ENCODE results near the gene LILRA6. TPM values are rescaled to one million over a fixed set of nuclear protein-coding genes. Genes with fewer than 3 reads are reported as not detected.
"Not testable (repeated sequence)": the region's sequence is repeated elsewhere in the genome, so short reads cannot be mapped to it uniquely, and the experiment has no call there.

Gene LILRA6
- total RNA-seq, 1 donor from 2014 or later, result not detected

DNA sequence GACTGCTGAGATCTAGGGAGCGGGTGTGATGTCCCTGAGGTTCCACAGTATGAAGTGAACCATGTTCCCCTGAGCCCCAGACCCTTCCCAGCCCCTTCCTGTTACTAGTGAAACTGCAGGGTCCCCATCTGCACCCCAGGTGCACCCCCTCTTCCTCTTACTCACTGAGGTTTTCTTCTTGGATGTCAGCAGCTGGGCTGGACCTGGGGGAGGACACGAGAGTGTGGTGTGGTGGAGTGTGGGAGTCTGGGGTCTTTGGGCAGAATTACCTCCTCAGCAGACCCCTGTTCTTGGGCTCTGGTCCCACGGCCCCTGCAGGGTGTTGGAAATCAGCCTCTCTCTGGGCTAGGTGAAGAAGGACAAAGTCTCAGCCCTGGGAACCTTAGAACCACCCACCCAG is 3.3 kb upstream of the LILRA6 start:
- DNase-seq, result no peak
- Mint-ChIP-seq H3K4me3 (no peak overlapping the region), H3K36me3 (ENCODE audit: low read depth) (no peaks in the 10 kb centered on the region), H3K27ac (no peak overlapping the region), H3K9me3 (no peaks in the 10 kb centered on the region), H3K4me1 (peaks cover 10% of the 10 kb centered on the region), H3K27me3 (peaks cover 15% of the 10 kb centered on the region)
- TF ChIP-seq, protein P1, sequence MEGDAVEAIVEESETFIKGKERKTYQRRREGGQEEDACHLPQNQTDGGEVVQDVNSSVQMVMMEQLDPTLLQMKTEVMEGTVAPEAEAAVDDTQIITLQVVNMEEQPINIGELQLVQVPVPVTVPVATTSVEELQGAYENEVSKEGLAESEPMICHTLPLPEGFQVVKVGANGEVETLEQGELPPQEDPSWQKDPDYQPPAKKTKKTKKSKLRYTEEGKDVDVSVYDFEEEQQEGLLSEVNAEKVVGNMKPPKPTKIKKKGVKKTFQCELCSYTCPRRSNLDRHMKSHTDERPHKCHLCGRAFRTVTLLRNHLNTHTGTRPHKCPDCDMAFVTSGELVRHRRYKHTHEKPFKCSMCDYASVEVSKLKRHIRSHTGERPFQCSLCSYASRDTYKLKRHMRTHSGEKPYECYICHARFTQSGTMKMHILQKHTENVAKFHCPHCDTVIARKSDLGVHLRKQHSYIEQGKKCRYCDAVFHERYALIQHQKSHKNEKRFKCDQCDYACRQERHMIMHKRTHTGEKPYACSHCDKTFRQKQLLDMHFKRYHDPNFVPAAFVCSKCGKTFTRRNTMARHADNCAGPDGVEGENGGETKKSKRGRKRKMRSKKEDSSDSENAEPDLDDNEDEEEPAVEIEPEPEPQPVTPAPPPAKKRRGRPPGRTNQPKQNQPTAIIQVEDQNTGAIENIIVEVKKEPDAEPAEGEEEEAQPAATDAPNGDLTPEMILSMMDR (IDR thresholded peaks at IDR 0.05), result no peak
- no peak for ATAC-seq (ENCODE audit: low read depth)
- ChIA-PET CTCF (no interaction called here), POLR2A (no interaction called here)
- intact Hi-C loops (cut with micrococcal nuclease), result no loop called here

DNA sequence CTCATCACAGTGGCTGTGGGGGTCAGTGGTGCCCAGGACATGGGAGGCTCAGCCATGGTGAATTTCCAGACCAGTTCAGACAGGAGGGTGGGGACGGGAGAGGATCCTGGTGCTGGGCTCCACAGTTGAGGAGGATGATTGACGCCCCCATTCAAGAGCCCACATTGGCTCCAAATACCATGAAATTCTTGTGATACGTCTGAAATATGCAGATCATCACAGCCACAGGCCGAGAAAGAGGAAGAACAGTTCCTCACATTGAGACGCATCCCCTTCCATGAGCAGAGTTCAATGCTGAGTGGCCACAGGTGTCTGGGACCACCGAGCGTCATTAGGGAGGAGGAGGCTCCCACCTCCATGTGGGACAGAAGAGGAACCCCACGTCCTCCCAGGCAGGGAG is 1.2 kb upstream of the LILRA6 start:
- H3K4me3 Mint-ChIP-seq; CTCF ChIA-PET; POLR2A ChIA-PET; H3K9me3 Mint-ChIP-seq; H3K4me1 Mint-ChIP-seq; H3K36me3 Mint-ChIP-seq (ENCODE audit: low read depth); intact Hi-C loops (cut with micrococcal nuclease); DNase-seq; ATAC-seq (ENCODE audit: low read depth); H3K27ac Mint-ChIP-seq: not testable (repeated sequence)
- H3K27me3 Mint-ChIP-seq, result peaks cover 15% of the 10 kb centered on the region

DNA sequence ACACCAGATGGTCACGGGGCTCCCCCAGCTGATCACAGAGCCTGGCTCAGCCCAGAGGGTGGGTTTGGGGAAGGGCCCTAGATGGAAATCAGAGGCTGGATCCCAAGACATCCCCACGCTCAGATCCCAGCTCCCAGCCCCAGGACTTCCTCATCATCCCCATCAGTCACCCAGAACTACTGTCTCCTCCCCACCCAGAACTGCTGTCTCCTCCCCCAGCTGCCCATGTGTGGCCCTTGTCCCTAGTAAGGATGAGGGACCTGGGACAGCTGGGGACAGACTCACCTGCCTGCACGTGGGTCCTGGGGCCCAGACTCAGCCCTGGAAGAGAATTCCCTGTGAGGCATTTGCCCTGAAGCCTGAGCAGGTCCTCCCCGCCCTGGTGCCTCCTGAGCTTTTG is 356 bp downstream of the LILRA6 start:
- DNase-seq; H3K36me3 Mint-ChIP-seq (ENCODE audit: low read depth); POLR2A ChIA-PET; H3K27ac Mint-ChIP-seq; CTCF ChIA-PET; H3K4me1 Mint-ChIP-seq; ATAC-seq (ENCODE audit: low read depth); intact Hi-C loops (cut with micrococcal nuclease); H3K9me3 Mint-ChIP-seq; H3K4me3 Mint-ChIP-seq: not testable (repeated sequence)
- H3K27me3 Mint-ChIP-seq, result peaks cover 17% of the 10 kb centered on the region

DNA sequence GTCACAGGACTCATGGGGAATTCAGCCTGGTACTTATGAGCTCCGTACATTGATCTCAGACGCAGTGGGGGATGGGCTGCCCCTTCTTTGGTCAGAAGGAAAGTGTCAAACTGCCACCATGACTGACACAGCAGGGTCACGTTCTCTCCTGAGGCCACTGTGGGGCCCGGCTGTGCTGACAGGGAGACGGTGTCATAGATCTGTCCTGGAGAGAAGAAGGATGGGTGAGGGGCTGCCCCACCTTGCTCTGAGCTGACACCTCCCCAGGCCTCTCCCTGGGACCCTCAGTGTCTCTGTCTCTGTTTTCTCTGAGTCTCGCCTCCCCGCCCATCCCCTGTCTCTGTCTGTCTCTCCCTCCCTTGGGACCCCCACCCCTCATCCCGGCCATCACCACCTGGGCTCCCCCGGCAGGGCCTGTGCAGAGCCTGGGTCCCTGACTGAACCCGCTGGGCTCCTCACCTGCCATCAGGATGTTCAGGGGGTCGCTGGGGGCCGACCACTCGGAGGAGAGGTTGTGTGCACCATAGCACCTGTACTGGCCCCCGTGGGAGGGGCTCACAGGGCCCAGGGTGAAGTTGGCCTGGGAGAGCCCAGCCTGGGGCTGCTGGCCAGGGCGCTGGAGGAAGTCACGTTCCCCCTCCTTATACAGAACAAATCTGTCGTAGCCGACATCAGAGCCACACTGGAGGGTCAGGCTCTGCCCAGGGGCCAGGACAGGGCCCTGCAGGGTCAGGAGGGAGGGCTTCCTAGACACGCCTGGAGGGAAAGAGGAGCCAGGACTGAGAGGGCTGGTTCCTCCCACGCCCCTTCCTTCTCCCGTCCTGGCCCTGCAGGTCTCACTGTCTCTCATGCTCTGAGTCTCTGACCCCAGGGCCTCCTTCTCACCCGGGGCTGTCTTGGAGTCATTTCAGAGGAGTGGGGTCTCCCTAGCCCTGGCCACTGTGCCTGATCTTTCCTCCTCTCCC is 1.9 kb downstream of the LILRA6 start:
- CTCF ChIA-PET; H3K4me3 Mint-ChIP-seq; POLR2A ChIA-PET; intact Hi-C loops (cut with micrococcal nuclease); ATAC-seq (ENCODE audit: low read depth); H3K36me3 Mint-ChIP-seq (ENCODE audit: low read depth); H3K4me1 Mint-ChIP-seq; DNase-seq; H3K27ac Mint-ChIP-seq; H3K9me3 Mint-ChIP-seq: not testable (repeated sequence)
- H3K27me3 Mint-ChIP-seq, result peaks cover 14% of the 10 kb centered on the region

DNA sequence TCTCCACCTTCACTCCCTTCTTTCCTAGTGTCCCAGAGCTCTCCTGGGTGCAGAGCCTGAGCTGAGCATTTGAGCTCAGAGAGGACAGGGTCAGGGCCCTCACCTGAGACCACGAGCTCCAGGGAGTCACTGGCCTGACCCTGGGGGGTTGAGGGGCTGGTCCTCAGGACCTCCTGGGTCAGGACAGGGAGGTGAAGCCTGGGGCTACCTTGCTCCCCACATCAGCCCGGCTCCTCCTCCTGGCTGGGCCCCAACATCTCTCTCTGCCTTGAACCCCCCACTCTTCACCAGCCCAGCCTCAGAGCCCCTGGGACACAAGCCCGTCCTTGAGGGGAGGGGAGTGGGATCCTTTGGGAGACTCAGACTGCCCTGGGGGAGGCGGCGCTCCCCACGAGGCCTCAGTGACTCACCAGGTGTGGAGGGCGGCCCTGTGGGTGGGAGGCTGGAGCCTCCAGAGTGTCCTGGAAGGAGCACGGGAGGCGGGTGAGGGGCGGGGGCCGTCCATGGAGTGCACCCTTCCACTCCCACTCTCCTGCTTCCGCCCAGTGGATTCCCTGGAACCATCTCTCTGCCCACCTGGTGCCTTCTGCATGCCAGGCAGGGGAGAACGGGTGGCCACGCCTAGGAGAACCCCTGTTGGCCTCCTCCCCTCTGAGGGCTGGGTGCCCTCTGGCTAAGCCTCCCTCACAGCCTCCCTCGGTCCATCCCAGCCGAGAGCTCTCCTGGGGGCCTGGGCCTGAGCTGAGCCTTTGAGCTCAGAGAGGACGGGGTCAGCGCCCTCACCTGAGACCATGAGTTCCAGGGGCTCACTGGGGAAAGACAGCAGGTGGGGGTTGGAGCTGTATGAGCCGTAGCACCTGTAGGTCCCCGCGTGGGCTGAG is 2.9 kb downstream of the LILRA6 start:
- DNase-seq; CTCF ChIA-PET; H3K4me3 Mint-ChIP-seq; H3K9me3 Mint-ChIP-seq; H3K4me1 Mint-ChIP-seq; H3K27ac Mint-ChIP-seq; ATAC-seq (ENCODE audit: low read depth); H3K36me3 Mint-ChIP-seq (ENCODE audit: low read depth): not testable (repeated sequence)
- POLR2A ChIA-PET, result interaction anchor here (0.6 kb wide), 1 partner anchor 711 kb away, joined by 4 read pairs; no protein-coding TSS in a partner anchor
- intact Hi-C loops (cut with micrococcal nuclease), result loop anchor here (10.0 kb wide), 1 partner anchor 1045 kb away; the partner anchor contains the start of gene ZNF665
- peaks cover 15% of the 10 kb centered on the region for H3K27me3 Mint-ChIP-seq

DNA sequence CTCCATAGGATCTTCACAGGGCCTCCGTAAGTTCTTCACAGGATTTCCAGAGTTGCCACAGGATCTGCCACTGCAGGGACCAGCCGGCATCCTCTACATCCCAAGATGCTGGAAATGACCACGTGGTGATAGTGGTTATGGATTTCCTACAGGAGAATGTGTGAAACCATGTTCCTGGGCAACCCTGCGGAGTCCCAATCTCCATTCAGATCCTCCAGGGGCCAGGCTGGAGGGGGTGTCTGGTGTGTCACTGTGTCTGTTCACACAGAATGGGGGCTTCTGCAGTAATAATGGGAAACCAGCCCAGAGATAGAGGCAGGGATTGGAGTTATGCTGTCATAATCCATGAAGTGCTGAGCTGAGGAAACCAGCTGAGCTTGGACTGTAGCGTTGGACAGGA is 8.6 kb downstream of the LILRA6 start:
- intact Hi-C loops (cut with micrococcal nuclease), result loop anchor here (10.0 kb wide), 1 partner anchor 1039 kb away; the partner anchor contains the start of gene ZNF665
- Mint-ChIP-seq H3K27me3 (peaks cover 44% of the 10 kb centered on the region), H3K36me3 (ENCODE audit: low read depth) (no peaks in the 10 kb centered on the region), H3K9me3 (no peaks in the 10 kb centered on the region), H3K4me3 (no peak overlapping the region), H3K27ac (no peak overlapping the region), H3K4me1 (peaks cover 6% of the 10 kb centered on the region)
- ChIA-PET CTCF (interaction anchor here (1.0 to 1.7 kb wide), 2 partner anchors 157 to 196 kb away, joined by 3 to 7 read pairs; no protein-coding TSS in a partner anchor), POLR2A (no interaction called here)
- TF ChIP-seq, protein P1 (IDR thresholded peaks at IDR 0.05), result no peak
- DNase-seq, result no peak
- no peak for ATAC-seq (ENCODE audit: low read depth)
